Activated T-cell treated with anti-CD3 and anti-CD28 coated beads for 4 hours (primary cell): ENCODE measurements around the gene EXOC4.

Experiments used
- DNase-seq: peaks from one replicate; pipeline ENCODE4 v3.0.0-alpha.2; 2020

The EXOC4 gene

DNA sequence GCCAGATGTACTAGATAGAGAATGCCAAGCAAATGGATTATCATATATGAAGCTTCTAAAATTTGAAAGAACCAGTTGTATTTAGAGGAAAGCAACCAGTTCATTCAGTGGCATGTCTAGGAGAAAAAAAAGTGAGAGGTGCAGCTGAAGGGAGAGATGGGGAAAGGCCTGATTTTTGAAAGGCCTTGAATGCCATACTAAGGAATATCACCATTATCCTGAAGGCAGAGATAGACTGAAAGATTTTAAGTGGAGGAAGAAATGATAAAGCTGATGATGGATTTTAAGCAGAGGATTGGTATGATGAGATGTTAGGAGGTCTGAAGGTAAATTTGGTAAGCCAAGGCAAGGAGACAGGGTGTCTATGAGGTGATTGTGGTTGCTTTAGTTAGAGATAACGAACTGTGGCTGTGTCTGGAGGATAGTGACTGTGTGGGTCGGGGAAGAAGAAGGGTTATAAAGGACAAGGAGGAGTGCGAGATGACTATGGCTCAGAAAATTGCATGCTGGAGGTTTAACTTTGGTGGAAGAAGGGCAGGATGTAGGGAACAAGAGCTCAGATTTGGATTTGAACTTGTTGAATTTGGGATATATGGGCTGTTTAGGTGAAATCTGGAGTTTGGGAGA, 330.8 kb downstream of the EXOC4 start:
- no peak for DNase-seq

- DNase-seq, result no peak
Measured at GRCh38 chr7:133584956-133585668, 332.2 kb downstream of the EXOC4 start.

DNA sequence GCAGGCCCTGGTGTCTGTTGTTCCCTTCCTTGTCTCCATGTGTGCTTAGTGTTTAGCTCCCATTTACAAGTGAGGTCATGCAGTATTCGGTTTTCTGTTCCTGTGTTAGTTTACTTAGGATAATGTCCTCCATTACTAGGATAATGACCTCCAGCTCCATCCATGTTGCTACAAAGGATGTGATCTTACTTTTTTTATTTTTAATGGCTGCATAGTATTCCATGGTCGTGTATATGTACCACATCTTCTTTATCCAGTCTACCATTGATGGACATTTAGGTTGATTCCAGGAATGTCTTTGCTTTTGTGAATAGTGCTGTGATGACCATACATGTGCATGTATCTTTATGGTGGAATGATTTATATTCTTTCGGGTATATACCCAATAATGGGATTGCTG, 333.4 kb downstream of the EXOC4 start:
- DNase-seq, result no peak

DNA sequence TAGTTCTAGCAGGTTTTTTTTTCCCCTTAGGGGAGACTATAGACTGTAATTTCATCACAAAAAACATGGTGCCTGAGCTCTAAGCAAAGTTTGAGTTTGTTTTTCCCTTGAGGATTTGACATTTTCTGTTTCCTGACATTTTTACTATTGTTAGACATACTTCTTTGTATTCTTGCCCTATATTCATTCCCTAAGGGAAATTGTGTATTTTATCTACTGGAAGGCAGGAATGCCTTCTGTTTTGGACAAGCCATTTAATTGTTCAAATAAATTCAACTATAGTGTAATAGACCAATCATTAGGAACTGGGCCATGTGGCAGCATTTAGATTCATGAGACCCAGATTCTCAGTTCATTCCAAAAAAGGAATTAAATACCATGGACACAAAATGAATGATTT, 335.0 kb downstream of the EXOC4 start:
- DNase-seq, result no peak

DNA sequence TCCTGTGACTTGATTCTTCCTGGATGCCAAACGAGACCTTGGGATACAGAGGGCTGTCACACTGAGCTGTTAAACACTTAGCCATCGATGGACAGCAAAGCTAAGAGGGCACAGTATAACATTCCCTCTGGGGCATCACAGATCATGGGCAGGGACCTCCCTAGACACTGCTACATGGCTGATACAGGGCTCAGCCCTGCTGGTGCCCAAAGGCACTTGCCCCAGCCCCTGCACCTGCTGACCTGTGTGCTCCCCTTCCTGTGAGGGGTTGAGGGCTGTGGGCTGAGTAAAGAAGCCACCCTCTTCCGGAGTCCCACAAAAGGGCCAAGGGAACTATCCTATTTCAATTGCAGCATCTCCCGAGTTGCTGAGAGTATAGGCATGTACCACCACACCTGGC, 337.9 kb downstream of the EXOC4 start:
- no peak for DNase-seq

DNA sequence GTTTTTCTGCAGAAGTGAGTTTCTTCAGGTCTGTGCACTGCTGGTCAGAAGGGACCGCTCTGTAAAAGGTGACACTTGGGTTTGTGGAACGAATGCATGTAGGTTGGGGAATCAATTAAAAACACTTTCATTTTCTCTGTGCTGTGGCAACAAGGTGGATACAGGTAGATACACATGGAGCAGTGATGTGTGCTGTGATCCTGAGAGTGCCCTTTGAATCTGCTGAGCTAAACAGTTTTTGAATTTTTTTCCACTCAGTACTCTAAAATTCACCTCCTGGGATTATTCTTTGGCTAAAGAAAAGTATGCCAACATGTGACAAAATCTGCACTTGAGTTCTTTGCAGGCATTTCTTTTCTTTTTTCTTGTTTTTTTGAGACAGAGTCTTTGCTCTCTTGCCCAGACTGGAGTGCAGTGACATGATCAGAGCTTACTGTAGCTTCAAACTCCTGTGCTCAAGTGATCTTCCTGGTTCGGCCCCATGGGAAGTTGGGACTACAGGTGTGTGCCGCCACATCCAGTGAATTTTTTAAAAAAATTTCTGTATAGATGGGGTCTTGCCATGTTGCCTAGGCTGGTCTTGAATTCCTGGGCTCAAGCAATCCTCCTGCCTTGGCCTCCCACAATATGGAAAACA, 338.9 kb downstream of the EXOC4 start:
- DNase-seq, result no peak

DNA sequence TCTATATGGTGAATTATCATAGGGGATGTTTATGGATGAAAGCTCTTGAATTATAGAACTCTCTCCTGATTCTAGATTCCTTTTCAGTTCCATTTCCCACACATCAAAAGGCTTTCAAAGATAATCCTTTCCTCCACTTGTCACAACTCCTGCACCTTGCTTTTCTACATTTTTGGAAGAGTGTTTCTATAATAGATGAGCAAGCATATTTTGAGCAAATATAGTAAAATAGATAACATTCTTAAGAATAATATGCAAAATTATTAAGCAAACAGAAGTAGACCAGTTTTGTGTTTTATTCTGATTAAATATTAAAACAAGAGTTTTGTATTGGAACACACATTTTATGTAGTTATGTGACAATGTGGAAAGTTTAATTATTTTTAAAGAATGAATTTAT, 340.7 kb downstream of the EXOC4 start:
- DNase-seq, result no peak

DNA sequence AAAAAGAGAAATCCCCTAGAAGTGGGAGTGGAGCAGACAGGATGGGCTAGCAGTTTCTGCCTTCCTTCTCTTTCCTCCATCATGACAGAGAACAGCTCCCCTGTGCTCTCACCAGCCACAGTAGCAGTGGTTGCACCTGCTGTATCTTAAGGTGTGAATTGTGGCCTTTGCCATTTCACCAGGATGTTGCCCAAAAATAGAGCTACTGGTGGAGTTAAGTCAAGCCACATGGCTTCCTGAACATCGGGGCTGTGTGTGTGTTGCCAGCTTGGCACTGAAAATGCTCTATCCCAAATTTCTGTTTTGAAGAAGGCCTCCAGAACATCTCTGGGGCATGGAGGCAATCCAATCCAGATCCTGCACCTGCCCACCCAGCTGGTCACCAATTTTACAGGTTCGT, 348.7 kb downstream of the EXOC4 start:
- no peak for DNase-seq

GRCh38 chr7:133602291-133602690, 349.4 kb downstream of the EXOC4 start:
- no peak for DNase-seq

GRCh38 chr7:133606991-133607390, 354.1 kb downstream of the EXOC4 start:
- no peak for DNase-seq

DNA sequence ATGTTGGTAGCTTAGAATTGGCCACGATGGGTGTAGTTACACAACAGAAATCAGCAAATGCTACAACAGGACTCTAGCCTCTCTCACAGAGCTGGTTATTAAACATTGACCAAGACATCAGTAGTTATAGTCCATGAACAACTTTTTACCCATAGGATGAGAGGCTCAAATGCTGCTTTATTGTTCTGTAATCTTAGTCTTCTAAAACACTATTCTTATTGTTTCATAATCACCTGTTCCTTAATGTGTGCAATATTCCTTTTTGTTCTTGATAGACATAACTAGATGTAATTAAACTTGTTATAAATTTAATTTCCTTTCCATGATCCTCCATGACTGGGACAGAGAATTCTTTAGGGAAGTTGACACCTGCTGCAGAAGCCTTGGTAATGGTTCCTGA, 356.9 kb downstream of the EXOC4 start:
- no peak for DNase-seq

DNA sequence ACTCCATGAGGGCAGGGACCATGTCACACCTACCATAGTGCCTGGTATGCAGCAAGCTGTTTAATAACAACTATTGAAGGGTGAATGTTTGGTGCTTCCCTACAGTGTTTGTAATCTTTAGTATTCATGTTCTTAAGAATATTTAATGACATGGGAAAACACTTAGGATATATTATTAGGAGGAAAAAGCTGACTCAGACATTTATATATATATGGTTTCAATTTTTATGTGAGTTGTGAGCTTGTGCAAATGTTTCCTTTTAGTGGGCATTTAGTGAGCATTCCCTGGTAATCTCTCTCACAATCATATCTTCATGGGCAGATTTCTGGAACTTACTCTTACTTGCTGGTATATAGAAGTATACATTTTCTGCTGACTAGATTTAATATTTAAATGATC, 359.1 kb downstream of the EXOC4 start:
- DNase-seq, result no peak

- DNase-seq, result no peak
Measured at GRCh38 chr7:133613250-133613790, 360.4 kb downstream of the EXOC4 start.

DNA sequence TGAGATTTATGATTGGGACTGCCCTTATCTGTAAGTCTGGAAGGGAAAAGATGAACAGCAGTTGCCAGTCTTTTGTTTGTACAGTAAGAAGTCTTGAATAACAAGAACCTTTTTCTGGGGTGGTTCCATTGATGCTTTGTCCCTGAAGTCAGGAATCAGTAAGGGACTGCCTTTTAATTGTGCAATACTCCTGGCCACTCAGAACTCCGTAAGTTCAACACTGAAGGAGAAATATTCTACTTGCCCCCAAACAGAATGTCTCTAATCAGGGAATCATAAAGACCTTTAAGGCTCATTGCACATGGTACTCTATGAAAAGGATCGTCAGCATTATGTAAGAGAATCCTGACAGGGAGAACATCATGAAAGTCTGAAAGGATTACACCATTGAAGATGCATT, 361.4 kb downstream of the EXOC4 start:
- DNase-seq, result no peak

- no peak for DNase-seq
Measured at GRCh38 chr7:133618970-133619369, 366.1 kb downstream of the EXOC4 start.

DNA sequence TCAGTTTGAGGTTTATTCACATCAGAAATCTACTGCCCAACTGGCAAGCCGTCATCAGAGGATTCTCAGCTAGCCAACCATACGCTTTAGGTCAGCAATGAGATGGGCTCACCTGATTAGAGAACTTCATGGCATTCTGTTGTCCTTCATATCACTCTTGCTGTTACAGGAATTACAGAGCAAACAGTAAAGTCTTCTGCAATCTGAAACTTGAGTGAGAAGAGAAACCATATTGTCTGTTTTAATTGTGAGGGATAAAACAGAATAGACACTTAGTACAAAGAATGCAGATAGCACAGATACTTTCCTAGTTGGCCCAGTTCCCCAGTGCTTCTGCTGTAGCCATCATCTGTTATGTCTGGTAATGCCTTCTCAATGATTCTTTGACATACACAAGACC, 366.6 kb downstream of the EXOC4 start:
- no peak for DNase-seq

- DNase-seq, result no peak
Measured at GRCh38 chr7:133623721-133624120, 370.8 kb downstream of the EXOC4 start.

DNA sequence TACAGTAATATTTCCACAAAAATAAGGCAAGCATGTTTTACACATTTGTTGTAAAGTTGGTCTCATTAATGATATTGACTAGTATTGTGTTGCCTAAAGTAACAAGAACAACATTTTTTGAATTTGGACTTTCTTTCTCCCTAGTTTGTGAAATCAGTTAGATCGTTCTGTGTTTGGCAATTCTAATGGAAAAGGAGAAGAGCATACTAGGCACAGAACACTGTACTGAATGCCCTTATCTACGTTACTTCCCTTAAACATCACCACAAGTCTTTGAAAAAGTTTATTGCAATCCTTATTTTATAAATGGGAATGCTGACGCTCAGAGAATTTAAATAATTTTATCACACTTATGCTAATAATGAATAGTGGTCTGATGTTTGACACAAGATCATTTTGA, 372.2 kb downstream of the EXOC4 start:
- no peak for DNase-seq

DNA sequence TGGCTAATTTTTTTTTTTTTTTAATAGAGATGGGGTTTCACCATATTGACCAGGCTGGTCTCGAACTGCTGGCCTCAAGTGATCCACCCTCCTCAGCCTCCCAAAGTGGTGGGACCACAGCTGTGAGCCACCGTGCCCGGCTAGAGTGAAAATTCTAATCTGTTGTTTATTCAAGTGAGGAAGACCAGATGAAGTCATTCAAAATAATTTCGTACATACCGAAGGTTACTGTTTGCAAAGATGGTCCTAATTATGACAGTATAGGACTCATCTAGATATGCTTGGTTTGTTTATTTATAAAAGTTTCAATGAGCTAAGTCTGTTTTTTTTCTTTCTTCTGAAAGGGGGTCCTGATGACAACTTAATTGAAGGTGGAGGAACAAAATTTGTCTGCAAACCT, 376.8 kb downstream of the EXOC4 start:
- DNase-seq, result no peak

DNA sequence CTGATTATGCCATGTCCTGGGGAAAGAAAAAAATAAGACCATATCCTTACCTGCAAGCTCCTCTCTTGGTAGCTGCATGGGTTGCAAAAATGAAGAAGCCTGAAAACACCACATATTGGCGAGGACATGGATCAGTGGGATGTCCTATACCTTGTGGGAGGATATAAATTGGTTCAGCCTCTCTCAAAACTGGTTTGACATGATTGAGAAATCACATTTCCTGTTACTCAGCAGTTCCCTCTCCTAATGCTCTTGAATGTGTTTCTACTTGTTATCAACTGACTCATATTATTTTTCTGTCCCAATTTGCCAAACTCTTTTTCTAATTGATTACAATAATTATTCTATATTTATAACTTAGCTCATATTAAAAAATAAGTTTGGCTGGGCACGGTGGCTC, 380.2 kb downstream of the EXOC4 start:
- no peak for DNase-seq

- DNase-seq, result no peak
Measured at GRCh38 chr7:133635541-133635940, 382.7 kb downstream of the EXOC4 start.

DNA sequence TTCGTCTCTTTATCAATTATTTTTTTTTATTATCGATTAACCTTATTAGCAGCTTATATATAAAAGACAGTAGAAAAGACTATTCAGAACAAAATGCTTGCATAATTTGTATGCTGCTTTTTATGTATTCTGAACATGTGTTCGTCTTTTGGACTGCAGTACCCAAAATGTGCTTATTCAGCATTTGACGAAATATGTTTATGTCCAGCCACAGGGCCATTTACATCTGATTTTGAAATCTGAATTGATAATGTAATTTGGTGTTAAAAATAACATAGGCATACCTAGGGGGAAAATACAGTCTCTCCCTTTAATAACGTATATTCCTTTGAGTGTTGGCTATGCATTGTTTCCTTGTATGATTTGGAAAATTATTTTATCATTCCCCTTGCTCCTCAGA, 386.0 kb downstream of the EXOC4 start:
- no peak for DNase-seq

- no peak for DNase-seq
Measured at GRCh38 chr7:133641436-133641835, 388.6 kb downstream of the EXOC4 start.

DNA sequence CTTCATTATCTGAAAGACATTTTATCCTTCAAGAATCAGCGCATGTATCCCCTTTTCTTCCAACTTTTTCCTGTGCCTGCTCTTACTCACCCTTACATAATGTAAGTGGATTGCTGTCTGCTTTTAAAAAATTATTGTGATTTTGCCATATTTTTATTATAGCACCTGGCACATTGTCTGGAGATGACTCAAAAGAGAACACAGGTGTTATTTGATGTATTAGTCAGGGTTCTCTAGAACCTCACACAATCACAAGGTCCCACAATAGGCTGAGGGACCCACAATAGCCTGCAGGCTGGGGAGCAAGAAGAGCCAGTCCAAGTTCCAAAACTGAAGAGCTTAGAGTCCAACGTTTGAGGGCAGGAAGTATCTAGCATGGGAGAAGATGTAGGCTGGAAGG, 390.0 kb downstream of the EXOC4 start:
- DNase-seq, result no peak
